ENCODE data around the gene PHTF2.

Gene PHTF2

GRCh38 chr7:77765481-77765880, 33.1 kb upstream of the PHTF2 start:
- no peak overlapping the region for H3K4me3 ChIP-seq (ENCODE audit: low read length)
- no peak for DNase-seq (ENCODE audit: low read depth)
- no peak for TF ChIP-seq CTCF (IDR thresholded peaks at IDR 0.05; ENCODE audit: insufficient read depth, low read depth, low read length, missing control alignments)

- DNase-seq (ENCODE audit: low read depth) = peak; percentile 19
- TF ChIP-seq CTCF (IDR thresholded peaks at IDR 0.05; ENCODE audit: insufficient read depth, low read depth, low read length, missing control alignments) = no peak
- H3K4me3 ChIP-seq (ENCODE audit: low read length) = no peak overlapping the region
These were observed 32.4 kb upstream of the PHTF2 start for GRCh38 chr7:77765906-77766800.

GRCh38 chr7:77766801-77767605, 31.6 kb upstream of the PHTF2 start:
- no peak for TF ChIP-seq CTCF (IDR thresholded peaks at IDR 0.05; ENCODE audit: insufficient read depth, low read depth, low read length, missing control alignments)
- H3K4me3 ChIP-seq (ENCODE audit: low read length) = no peak overlapping the region
- DNase-seq (ENCODE audit: low read depth) = no peak

- no peak for DNase-seq (ENCODE audit: low read depth)
- TF ChIP-seq CTCF (IDR thresholded peaks at IDR 0.05; ENCODE audit: insufficient read depth, low read depth, low read length, missing control alignments) = no peak
- no peak overlapping the region for H3K4me3 ChIP-seq (ENCODE audit: low read length)
These were observed 28.3 kb upstream of the PHTF2 start for GRCh38 chr7:77770316-77770715.

GRCh38 chr7:77771901-77772300, 26.7 kb upstream of the PHTF2 start:
- H3K4me3 ChIP-seq (ENCODE audit: low read length) = no peak overlapping the region
- no peak for TF ChIP-seq CTCF (IDR thresholded peaks at IDR 0.05; ENCODE audit: insufficient read depth, low read depth, low read length, missing control alignments)
- DNase-seq (ENCODE audit: low read depth) = no peak

GRCh38 chr7:77778535-77778934, 20.0 kb upstream of the PHTF2 start:
- no peak overlapping the region for H3K4me3 ChIP-seq (ENCODE audit: low read length)
- no peak for TF ChIP-seq CTCF (IDR thresholded peaks at IDR 0.05; ENCODE audit: insufficient read depth, low read depth, low read length, missing control alignments)
- no peak for DNase-seq (ENCODE audit: low read depth)

Measured in epithelial cell of esophagus (primary cell).